Psoas muscle (tissue), 8 donors: ENCODE measurements around the gene ITGA11. TPM values are rescaled to one million over a fixed set of nuclear protein-coding genes. Genes with fewer than 3 reads are reported as not detected.

Experiments
- ATAC-seq, 4 donors: fragments of 200-7000 bp; cut with Tn5 transposase; one replicate each; pipeline ENCODE4 v1.9.1; 2020; ENCODE audit warnings: moderate library complexity in 3 of 4, mild to moderate bottlenecking in 2 of 4
- DNase-seq, 2 donors: peaks; one replicate each; pipeline ENCODE4 v3.0.0-alpha.2; 2020
- H3K27ac ChIP-seq: fragments of 200-600 bp; one replicate; pipeline ENCODE4 v1.8.0; 2022
- H3K27me3 ChIP-seq, 3 donors: fragments of 200-600 bp in 1 of 3; one replicate each; pipeline versions ENCODE4 v1.6.1 to v1.8.0; 2013 to 2022; ENCODE audit warnings: low read length in 2 of 3, mild to moderate bottlenecking in 2 of 3, moderate library complexity in 1 of 3; ENCODE audit not compliant: insufficient read depth in 3 of 3
- H3K36me3 ChIP-seq, 2 donors: fragments of 200-600 bp in 1 of 2; one replicate each; pipeline versions ENCODE4 v1.6.1 to v1.8.0; 2013 to 2022; ENCODE audit warnings: low read depth in 1 of 2, mild to moderate bottlenecking in 1 of 2, moderate library complexity in 1 of 2; ENCODE audit not compliant: insufficient read depth in 1 of 2
- H3K4me1 ChIP-seq: fragments of 200-600 bp; one replicate; pipeline ENCODE4 v1.8.0; 2022
- H3K4me3 ChIP-seq: fragments of 200-600 bp; one replicate; pipeline ENCODE4 v1.8.0; 2022; ENCODE audit warnings: mild to moderate bottlenecking
- H3K9me3 ChIP-seq: fragments of 200-600 bp; one replicate; pipeline ENCODE4 v1.8.0; 2022
- CTCF ChIP-seq: fragments of 200-600 bp; IDR thresholded peaks from one replicate; pipeline ENCODE4 v1.8.0; 2022; ENCODE audit warnings: antibody characterized with exemption
- WGBS, 3 donors: extraction: QIAGEN DNeasy Blood & Tissue Kit; methylation state at CpG; one replicate each; pipeline versions ENCODE4 v1.1.6 to v1.1.7; 2013; 5-methylcytosine and 5-hydroxymethylcytosine counted together
- intact Hi-C, 2 donors: fragments of 100-400 bp; cut with DNase I; formaldehyde crosslinking; loops; one replicate each; pipeline versions ENCODE4 v1.11.0 to v1.14.2; 2022
- polyA plus RNA-seq, 3 donors: library from polyadenylated mRNA; stranded (reverse); fragments of 200-250 nt; gene quantifications; one replicate each; pipeline ENCODE4 v1.2.3, GENCODE V29; 2013
- total RNA-seq, 4 donors: library from RNA; stranded (reverse); fragmentation: NEBNext Ultra II Directional in 2 of 4; extraction: Animal tissue kit (Norgen Biotek cat#: 25700) in 2 of 4; gene quantifications; one replicate each; pipeline versions ENCODE4 v1.2.1 to v1.2.4, GENCODE V29; 2021 to 2023
- donor health status: healthy with polysubstance abuse.
- donor health status: DM: no; HTN: no; CAD: no; lungs with moderate emphysema.
- donor health status: Bipolar disorder and iron deficiency.
- donor health status: healthy.
- donor health status: DM: yes; HTN: yes; CAD: no.
- donor health status: DM: no; HTN: no; CAD: no.
- donor health status: DM: no; HTN: no; CAD: no.
- donor health status: DM: yes; HTN: yes; CAD: no.

Gene ITGA11
- total and polyA plus RNA-seq, 7 donors: 0.10 to 7.9 (median 0.97) TPM

GRCh38 chr15:68404056-68404798 is 27.7 kb downstream of the ITGA11 start:
- Histone ChIP-seq H3K27ac (no peak overlapping the region), H3K9me3 (no peaks in the 10 kb centered on the region), H3K36me3 (no peaks in the 10 kb centered on the region), H3K4me3 (no peak overlapping the region), H3K27me3 (no peaks in the 10 kb centered on the region), H3K4me1 (no peaks in the 10 kb centered on the region)
- no peak for ATAC-seq
- WGBS, 3 donors: 67 to 79% (median 74%) methylated on average over 12 of the region's 12 CpGs
- no peak for TF ChIP-seq CTCF
- intact Hi-C loops: no loop called here
- DNase-seq: no peak

GRCh38 chr15:68403161-68403941 is 28.6 kb downstream of the ITGA11 start:
- 81 to 89% (median 87%) methylated on average over 8 of the region's 8 CpGs for WGBS, 3 donors
- no peak for TF ChIP-seq CTCF
- DNase-seq: no peak
- Histone ChIP-seq H3K4me1 (no peaks in the 10 kb centered on the region), H3K27me3 (no peaks in the 10 kb centered on the region), H3K4me3 (no peak overlapping the region), H3K36me3 (no peaks in the 10 kb centered on the region), H3K27ac (no peak overlapping the region), H3K9me3 (no peaks in the 10 kb centered on the region)
- ATAC-seq: no peak
- intact Hi-C loops: no loop called here

GRCh38 chr15:68402432-68403160 is 29.4 kb downstream of the ITGA11 start:
- ATAC-seq (no peak), DNase-seq (no peak)
- Histone ChIP-seq H3K4me1 (no peaks in the 10 kb centered on the region), H3K27me3 (no peaks in the 10 kb centered on the region), H3K4me3 (no peak overlapping the region), H3K36me3 (no peaks in the 10 kb centered on the region), H3K9me3 (no peaks in the 10 kb centered on the region), H3K27ac (no peak overlapping the region)
- intact Hi-C loops: no loop called here
- TF ChIP-seq CTCF: no peak
- WGBS, 3 donors: 89 to 92% (median 91%) methylated on average over 9 of the region's 9 CpGs

- H3K27ac ChIP-seq: no peak overlapping the region
- no peak for ATAC-seq
- no peak for TF ChIP-seq CTCF
- no peak overlapping the region for H3K4me3 ChIP-seq
- 79 to 87% (median 83%) methylated on average over 10 to 11 of the region's 11 CpGs for WGBS, 3 donors
- H3K9me3 ChIP-seq: no peaks in the 10 kb centered on the region
- no peak for DNase-seq
- no peaks in the 10 kb centered on the region for H3K4me1 ChIP-seq
- H3K27me3 ChIP-seq: no peaks in the 10 kb centered on the region
- no peaks in the 10 kb centered on the region for H3K36me3 ChIP-seq
- intact Hi-C loops: no loop called here
Measured at GRCh38 chr15:68401496-68402431, 30.2 kb downstream of the ITGA11 start.
